HG02610 (cell line): ENCODE data around the gene PAX9.

Experiments used
- ATAC-seq: cut with Tn5 transposase; IDR thresholded peaks from one replicate; pipeline ENCODE4 v1.9.1; 2021; ENCODE audit warnings: mild to moderate bottlenecking, moderate library complexity; ENCODE audit not compliant: unreplicated experiment

PAX9 gene

DNA sequence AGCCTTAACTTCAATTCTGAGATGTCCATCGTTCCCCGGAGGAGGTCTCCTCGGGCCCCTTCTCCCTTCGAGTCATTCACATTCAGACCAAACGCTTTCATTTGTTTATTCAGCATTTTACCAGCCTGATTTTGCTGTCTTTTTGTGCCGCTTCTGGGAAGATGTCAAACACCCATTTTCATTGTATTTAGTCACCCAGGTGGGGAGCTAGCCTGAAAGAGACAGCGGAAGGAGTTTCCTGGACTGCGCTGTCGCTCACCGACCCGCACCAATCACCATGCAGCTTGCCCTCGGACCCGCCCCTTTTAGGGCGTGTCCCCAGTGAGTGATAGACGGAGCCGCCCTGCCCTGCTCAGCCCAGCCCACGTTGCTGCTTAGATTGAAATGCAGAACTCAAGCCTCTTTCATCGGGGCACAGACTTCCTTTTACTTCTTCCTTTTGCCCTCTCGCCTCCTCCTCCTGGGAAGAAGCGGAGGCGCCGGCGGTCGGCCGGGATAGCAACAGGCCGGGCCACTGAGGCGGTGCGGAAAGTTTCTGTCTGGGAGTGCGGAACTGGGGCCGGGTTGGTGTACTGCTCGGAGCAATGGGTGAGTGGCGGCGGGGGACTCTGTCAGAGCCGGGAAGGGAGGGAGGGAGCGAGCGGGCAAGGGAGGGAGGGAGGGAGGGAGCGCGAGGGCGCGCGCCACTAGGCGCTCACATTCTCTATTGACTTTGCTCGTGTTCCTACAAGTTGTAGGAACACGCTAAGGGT, at the start of gene PAX9:
Gene PAX9 (plus strand): TSS at position 355 of the 752 bp plus-strand sequence. CDS start 230 bp downstream, at position 585.
- peak; percentile 89 for ATAC-seq

DNA sequence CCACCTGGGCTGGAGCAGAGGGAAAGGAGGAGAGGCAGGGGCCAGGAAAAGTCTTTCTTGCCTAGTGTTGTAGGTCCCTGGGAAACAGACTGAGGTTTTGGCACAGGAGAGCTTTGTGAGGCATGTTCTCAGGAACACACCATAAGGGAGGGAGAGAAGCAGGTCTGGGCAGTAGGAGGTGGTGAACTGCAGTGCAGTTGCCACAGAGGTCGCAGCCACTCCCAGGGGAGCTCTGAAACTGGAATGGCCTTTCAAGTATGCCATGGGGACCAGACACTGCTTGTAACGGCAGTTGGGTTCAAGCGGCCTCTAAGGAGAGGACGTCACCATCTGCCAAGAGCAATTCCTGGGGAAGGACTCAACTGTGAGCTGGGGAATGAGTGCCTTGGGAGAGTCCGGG, 43.8 kb upstream of the PAX9 start:
- ATAC-seq = no peak

DNA sequence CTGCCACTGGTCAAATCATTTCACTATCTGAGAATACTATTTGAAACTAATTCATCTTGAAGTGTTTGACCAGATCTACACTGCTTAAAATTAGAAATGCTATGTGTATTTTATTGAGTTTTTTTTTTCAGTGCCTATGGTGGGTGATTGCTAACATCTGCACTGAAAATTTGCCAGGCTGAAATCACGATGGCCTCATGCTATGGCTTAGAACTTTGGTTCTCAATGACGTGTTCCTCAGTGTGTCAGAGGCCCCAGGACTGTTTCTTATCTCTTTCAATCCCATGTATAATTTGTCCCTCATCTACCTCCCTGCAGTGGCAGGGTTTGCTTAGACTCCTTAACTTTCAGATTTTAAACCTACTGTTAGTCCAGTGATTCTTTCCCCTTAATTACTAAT, 43.0 kb upstream of the PAX9 start:
- ATAC-seq = no peak

DNA sequence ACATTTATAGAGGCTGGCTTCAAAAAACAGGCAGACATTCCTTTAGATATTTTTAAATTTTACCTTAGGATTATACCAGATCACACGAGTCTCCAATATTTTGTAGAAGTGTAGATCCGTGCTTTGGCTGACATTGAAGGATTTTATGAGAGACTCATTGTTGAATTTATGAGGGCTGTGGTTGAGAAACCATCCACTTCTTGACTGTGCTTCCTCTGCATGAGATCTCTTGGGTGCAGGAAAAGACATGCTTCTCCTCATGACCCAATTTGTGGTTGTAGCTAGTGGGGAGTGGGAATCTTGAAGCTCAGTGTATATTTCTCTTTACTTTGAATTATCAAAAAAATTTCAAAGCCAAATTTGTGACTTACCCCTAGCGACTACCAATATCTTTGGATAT, 42.5 kb upstream of the PAX9 start:
- ATAC-seq = no peak

DNA sequence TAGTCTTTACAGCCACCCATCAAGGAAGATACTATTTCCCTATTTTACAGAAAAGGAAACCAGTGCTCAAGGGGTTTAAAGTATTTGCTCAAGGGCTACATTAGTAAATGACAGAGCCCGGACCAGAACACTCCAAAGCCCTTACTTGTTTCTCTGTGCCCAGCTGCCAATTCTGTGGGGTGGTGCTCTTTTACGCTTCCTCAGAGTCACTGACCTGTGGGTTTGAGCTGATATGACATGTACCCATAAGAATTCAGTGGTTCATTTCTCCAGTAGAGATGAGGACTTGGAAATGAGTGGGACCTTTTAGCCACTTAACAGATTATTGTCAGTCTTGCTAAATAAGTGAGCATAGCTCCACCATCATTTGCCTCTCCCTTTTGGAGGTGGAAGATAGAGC, 41.8 kb upstream of the PAX9 start:
- ATAC-seq = no peak

DNA sequence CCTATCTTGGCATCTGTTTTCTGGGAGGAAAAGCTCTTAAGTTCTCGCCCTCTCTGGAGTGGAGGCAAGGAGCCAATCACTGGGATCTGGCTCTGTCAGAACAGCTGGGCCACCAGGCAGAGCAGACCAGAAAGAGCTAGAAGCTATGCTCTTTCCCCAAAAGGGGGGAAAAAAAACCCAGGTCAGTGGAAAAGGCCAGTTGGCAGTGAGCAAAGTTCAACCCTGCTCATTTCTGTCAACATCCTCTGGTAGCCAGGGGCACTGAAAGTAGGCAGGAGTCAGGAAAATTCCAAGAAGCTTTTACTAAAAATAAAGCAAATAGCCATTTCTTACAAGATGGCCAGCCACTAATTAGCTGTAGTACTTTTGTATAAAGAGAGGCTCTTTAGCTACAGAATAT, 36.6 kb upstream of the PAX9 start:
- no peak for ATAC-seq

DNA sequence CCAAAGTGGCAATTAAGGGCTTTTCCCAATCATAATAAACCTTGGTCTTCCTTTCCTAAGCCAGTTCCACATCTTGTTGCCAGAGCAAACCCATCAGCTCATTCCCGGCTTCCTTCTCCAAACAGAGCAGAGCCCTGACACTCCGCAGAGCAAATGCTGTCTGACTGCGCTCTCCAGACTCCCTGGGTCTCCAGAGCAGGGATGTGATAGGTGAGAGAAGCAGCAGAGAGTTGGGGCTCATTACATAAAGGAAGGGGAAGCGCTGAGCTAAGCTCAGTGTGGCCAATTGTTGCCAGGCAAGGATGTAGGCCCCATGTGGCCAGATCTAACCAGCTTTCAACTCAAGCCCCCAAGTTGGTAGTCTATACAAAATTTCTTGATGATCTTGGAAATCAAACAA, 36.2 kb upstream of the PAX9 start:
- ATAC-seq = no peak

DNA sequence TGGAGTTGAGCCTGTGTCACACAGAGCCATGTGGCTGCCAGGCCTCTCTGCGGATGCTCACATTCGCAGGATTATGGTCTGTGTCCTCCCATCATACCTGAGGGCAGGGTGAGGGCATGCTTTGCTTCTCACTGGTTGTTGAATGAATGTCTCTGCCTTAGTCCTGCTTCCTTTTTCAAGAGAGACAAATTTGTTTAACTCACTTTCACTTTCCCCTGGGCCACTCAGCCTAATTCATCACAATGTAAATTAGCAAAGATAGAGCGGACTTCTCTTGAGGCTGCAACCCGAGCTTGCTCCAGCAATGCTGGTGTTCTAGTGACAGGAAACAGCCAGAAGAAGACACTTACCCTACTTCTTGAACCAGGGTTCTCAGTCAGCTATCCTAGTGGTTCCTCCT, 35.5 kb upstream of the PAX9 start:
- no peak for ATAC-seq

DNA sequence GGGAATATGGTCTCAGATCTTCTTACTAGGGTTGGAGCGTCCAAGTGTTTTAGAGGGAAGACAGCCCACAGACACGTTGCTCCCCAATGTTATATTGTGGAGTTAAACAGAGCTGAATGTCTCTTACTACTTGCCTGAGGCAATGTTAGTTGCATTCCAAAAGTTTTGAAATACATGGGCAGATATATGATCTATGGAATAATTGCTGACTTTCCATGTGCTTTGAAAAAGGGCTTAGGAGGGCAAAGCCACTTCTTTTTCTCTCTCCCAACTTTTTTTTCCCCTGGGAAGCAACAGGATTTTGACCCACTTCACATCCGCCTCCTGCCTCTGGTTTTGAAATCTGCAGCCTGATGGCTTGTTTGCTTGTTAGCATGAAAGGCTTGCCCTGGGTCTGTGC, 33.7 kb upstream of the PAX9 start:
- ATAC-seq = no peak

DNA sequence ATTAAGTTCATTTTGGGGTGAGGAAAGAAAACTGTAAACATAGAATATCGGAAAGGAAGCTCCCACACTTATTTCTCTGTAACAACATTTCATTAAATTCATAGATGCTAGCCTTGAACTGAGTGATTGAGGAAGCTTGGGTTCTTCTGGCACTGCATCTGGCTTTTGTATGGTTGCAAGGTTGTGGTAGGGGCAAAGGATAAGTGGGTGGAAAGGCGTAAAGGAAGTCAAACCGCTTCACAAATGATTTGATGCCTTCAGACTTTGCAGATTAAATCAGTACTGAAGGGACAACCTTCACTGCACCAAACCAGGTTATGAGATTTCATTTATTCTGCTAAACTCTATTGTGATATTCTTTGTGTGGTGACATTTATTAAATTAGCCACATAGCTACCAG, 28.1 kb upstream of the PAX9 start:
- ATAC-seq = no peak

DNA sequence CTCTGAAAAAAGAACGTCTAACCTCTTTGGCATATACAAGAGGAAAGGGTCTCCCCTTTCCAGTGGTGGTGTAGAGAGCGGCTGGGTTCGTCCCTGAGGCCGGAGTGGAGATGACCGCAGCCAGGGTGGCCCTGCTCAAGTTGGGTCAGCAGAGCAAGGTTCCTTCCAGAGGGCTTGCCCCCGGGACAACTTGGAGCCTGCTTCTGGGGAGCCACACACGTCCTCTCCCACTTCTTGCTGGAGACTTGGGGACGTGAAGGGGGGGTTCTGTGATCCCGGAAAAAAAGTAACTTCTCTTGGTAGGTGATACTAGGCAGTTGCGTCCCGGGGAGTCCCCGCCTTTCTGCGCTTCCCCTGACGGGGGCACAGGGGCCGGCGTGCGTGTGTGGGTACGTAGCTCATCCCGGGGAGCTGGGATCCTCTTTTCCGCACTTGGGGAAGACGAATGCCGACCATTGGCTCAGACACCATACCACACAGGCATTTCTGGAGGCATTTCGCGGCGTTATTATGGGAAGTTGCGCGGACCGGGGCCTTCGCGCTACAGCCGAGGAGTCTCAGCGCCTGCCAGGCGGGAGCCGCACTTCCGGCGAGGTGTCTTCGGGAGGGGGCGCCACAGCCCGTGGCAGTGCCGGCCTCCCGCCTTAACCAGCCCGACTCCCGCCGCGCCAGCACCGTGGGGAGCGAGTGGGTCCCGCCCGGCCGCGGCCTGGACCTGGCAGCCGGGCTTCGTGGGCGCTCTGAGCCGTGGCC, 14.8 kb upstream of the PAX9 start:
- no peak for ATAC-seq

DNA sequence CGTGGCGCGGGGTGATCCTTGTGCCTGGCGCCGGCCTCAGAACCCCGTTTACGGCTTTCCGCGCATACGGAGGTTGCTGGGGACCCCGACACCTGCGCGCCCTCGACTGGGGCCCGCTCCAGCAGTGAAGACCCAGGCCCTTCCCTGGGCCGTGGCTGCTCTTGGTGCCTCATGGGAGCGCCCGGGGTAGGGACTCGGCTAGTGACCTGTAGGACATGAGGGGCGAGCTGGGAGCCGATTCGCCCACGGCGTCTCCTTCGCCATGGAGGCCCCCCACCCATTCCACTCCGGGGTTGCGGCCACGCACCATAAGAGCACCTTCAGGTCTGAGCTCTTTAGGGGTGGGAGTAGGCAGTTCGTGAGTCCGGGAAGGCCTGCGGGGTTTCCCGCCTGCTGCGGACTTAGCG, 14.2 kb upstream of the PAX9 start:
- no peak for ATAC-seq

DNA sequence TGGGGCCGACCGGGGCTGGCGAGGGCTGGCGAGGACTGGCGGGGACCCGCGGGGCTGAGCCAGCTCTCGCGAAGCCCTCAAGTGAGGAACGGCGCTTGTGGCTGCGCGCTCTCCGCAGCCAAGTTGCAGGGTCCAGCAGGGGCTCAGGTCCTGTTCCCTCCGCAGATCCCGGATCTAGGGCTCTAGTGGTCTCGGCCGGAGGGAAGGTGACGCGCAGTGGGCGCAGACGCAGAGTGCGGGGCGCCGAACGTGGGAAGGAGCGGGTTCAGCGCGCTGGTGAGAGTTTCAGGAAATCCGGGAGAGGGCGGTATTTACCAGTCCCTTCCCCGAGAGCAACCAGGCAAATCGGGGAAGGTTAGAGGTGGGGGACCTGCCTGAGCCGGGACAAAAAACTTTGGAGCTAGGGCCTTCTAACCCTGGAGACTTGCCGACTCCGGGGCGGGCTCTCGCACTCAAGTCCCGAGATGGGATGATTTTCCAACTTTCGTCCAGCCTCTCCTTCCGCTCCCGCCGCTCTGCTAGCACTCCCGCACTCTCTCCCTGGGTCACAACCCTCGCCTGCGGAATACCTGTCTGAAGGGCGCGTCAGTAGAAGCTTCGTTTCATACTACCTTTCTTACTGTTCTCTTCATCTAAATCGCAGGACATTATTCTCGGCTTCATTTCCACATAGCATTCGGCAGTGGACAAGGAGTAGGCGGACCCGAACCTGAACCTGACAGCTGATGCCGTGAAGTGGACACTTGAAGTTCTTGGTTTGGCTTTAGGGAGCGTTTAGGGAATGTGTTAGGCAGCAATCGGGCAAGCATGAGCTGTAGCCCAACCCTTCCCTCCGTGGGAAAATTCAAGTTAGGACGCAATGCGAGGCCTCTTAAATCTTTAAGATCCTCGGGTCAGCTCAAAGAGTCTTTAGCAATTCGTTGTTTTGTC, 13.6 kb upstream of the PAX9 start:
- no peak for ATAC-seq

DNA sequence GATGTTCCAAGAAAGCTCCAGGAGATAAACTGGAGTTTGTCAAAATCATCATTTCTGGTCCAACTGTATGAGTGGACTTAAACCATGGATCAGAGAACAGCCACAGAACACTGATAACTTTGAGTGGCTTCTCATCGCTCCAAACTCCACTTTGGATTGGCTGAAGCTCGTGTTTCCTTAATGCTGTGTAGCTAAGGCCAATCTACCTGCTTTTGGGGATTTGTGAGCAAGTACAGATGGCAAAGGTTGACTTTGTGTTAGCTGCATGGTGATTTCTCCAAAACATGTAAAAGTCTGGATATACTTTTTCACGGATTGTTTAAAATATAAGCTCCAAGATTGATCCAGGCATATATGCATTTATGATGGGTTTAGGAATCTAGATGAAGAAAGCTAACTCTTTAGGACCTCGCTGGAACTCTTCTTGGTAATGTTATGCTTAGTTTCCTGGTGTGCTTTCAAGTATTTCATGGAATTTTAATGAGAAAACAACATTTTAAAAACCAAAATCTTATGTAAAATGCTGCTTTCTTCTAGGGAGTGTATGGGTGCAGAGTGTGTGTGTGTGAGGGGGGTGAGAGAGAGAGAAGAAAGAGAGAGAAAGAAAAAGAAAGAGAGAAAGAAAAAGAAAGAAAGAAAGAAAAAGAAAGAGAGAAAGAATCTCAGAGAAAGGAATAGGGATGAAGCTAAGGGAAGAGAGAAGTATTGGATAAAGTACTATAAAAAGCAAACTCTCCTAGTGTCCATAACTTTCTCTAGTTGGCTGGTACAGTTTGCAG, 11.6 kb upstream of the PAX9 start:
- no peak for ATAC-seq

DNA sequence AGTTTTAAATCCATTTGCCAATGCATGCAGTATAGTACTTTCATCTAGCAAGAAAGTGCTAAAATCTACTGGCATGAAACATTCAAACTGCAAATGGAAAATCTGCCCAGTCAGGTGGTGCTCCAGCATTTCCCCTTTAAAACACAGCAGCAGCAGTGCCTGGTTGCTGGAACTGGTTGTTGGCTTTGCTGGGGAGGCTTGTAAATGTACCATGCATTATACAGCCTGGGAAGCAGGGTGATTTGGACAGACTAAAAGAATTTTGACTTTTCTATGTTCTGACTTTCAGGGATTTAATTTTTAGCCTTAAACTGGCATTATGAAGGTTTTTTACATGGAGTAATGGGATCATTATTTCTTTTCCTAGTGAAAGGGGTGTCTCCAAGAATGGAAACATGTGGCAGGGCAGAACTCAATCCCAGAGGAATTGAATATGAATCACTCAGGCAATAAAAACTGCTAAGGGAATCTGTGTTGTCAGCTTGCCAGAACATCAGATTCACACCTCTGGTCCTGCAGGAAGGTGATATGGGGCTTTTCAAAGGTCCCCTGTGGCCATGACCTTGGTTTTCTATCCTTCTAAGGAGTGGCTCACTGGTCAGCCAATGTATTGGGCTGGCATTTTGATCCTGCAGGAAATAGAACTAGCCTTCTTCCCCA, 9.0 kb upstream of the PAX9 start:
- ATAC-seq = no peak

DNA sequence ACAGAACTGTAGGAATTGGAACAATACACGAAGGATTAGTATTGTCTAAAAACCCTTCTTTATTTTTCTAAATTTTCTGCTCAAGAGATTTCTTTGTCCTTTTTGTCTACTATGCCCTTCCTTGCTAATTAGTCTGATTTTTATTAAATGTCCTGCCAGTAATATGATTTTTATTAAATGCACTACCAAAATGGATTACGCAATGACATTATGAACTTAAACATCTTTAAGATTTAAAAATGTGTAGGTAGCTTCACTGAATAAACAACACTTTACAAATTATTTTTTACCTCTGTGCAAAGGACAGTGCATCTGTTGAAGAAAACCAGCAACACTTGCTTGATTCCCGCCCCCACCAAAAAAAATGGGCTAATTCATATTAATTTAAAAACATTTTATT, 8.2 kb upstream of the PAX9 start:
- no peak for ATAC-seq

DNA sequence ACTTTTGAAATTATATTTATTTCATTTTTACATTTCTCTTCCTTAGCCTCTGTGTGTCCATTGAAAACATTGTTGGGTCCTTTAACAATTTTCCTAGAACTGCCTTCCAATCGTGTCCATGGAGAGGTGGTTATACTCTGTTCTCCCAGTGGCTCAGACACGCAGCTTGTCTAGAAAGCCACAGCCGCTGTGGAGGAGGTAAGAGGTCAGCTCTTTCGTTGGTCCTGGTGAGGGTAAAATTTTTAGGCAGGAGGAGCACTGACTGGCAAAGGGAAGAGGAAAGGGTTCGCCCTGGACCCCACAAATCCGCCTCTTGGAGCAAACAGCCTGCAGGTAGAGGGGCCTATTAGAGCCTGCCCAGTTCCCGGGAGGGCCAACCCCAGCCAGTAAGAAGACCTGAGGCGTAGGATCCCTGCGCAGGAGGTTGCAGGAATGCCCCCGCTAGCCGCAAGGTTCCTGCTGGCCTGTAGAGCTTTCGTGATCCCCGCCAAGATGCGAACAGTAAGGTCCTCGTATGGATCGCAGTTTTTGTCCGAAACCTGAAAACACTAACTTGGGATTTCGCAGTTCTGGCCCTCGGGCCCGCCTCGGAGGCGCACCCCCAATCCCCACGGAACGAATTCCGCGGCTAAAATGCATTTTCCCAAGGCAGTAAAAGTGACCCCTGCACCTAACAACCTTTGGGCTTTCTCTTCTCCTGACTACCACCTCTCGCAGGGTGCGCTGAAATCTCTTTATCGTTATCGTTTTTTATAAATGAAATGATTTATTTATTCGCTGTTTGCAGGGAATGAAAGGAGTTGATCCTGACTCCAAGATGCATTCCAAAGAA, 7.5 kb upstream of the PAX9 start:
- no peak for ATAC-seq

DNA sequence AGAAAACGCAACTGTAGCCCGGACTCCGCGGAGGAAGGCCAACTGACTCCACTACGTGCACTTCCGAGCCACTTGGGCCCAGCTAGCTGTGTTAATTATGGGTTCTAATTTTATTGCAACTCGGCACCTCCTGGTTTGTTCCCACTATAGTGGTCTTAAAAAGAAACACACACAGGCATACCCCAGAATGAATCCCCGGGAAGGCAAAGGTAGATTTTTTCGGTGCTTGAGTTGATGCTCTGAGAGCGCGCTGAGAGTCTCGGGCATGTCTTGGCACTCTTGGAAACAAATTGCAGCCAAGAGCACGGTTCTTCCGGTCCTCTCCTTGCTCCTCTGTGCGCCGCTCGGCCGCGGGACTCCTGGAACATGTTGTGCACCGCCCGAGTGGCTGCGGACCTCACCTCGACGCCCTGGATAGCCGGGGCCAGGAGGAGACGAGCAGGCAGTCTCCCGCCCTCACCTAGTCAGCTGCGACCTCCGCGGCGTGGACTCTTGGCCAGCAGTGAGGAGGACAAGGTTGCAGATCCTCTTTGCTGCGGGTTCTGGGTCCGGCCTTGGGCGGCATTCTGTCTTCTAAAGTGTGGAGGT, 6.8 kb upstream of the PAX9 start:
- no peak for ATAC-seq

DNA sequence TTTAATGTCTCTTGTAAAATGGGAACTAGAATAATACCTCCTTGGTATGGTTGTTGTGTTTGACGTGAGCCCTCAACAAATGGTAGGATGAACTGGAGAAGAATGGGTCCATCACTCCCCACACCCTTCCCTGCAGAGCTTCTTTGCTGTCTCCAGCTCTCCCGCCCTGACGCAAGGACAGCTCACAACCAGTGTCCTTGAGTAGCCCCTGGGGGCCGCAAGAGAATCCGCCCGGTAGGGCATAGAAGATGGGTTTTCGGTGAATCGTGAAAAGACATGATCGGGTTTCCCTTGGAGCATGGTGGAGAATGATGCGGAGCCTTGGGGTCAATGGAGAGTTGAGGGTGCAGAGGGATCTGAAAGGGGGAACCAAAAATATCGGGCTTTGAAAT, 6.1 kb upstream of the PAX9 start:
- no peak for ATAC-seq
